HG02571 (cell line): ENCODE data around the gene TMEM158.

Experiments used
- ATAC-seq: cut with Tn5 transposase; IDR thresholded peaks from one replicate; pipeline ENCODE4 v1.9.1; 2021; ENCODE audit warnings: mild to moderate bottlenecking, moderate library complexity; ENCODE audit not compliant: unreplicated experiment

The TMEM158 gene

GRCh38 chr3:45205126-45205525 lies 21.0 kb downstream of the TMEM158 start:
- no peak for ATAC-seq

GRCh38 chr3:45204136-45204535 lies 22.0 kb downstream of the TMEM158 start:
- ATAC-seq, result no peak

GRCh38 chr3:45199837-45200648 lies 26.0 kb downstream of the TMEM158 start:
- ATAC-seq, result no peak

GRCh38 chr3:45198264-45199260 lies 27.5 kb downstream of the TMEM158 start:
- no peak for ATAC-seq

- ATAC-seq, result no peak
Observed at GRCh38 chr3:45194791-45195190, 31.3 kb downstream of the TMEM158 start.

GRCh38 chr3:45191924-45192417 lies 34.1 kb downstream of the TMEM158 start:
- ATAC-seq, result no peak

DNA sequence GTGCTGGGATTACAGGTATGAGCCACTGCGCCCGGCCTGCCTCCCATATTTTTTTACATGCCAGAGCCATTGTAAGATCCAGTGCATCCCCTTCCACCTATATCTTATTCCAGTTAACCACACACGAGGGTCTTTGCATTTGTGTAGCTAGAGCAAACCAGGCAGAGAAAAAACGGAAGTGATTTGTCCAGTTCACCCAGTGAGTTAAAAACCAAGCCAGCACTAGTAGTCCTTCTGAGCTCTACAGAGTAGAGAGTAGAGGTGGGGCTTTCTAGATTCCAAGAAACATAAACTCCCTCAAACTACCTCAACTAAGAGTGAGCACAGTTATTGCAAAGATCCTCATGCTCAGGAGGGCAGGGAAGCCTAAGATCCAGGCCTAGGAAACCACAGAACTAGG lies 34.7 kb downstream of the TMEM158 start:
- ATAC-seq, result no peak

- ATAC-seq, result no peak
Observed at GRCh38 chr3:45188719-45189659, 37.1 kb downstream of the TMEM158 start.

DNA sequence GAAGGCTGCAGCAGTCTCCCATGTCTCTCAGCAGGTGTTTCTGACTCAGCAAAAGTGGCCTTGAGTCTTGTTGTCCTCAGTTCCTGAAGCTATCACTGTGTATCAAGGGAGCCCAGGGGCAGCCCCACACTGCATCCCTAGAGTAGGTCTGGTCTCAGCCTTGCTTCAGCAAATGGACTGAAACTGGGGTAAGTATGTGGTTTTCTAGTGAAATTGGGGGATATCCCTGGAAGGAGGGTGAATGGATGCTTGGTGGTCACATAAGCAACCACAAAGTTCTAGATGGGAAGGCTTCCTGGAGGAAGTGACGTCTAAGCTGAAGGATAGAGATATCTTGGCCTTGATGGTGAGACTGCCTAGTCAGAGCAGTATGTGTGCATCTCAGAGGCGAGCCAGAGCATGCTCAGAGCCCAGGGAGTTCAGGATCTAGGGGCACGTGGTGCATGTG lies 38.4 kb downstream of the TMEM158 start:
- ATAC-seq, result no peak

- no peak for ATAC-seq
Observed at GRCh38 chr3:45186871-45187270, 39.2 kb downstream of the TMEM158 start.

DNA sequence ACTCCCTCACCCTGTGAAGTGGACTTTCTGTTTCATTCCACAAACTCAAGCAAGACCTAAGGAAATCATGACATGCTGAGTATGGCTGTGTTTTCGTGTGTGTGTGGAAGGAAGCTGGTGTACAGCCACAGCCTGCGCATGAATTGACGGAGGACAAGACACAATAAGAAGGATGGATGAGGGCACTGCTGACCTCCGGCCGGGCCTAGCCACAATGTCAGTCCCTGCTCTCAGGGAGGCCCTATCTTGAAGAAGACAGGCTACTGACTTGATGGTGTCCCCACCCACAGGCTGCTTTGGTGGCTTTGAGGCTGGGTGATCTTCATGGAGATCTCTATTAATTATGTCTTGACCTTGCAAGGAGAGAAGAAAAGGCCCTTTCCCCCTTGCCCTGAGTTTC lies 40.6 kb downstream of the TMEM158 start:
- no peak for ATAC-seq

- ATAC-seq, result no peak
Observed at GRCh38 chr3:45185052-45185451, 41.0 kb downstream of the TMEM158 start.

DNA sequence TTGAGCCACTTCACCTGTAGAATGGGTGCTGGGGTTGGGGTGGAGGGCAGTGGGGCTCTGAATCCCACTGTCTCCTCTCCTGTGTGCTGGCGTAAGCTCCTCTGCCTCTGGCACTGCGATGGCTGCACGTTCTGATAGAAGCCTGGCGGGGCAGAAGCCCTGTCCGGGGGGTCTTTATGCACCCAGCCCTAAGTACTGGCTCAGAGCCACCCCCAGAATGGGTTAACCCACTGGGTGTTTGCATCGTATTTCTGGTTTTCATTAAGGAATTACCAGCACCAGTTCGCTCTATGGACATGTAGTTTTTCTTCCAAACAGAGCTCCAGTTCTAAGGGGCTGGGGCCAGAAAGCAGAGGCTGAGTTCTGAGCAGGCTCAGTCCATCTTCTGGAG lies 42.2 kb downstream of the TMEM158 start:
- no peak for ATAC-seq

DNA sequence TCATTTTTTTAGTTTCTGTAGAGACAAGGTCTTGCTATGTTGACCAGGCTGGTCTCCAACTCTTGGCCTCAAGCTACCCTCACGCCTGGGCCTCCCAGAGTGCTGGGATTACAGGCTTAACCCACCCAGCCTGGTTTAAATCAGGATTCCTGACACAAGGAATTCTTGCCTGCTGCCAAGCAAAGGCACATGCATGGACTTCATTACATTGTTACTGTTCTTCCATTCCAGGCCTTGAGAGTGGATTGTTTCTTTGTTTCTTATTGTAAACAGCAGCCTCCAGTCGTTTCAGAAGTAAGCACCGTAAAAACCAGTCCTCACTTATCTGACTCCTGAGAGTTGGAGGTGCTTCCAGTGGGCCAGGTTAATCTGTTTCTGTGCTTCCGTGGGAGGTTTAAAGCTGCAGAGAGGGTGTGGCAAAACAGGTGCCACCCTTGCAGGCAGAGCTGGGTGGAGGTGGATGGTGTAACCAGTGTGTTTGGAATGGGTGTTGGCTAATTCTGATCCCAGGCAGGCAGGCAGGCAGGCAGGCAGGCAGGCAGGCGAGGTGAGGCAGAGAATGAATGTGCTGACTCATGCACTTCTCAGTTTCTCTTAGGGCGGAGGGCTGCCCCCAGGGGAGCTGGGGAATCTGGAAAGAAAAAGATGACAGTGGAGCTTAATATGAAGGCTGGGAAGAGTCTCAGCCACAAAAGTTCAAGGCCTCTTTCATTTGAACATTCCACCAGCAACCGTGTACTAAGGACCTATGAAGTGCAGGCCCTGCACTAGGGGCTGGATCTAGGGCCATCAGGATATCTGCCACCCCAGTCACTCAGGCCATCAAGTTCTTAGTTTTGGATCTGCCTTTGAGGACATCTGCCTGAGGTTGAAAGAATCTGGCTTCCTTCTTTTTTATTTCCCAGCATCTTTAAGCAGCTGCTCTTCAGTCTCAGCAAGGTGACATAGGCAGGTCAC lies 42.9 kb downstream of the TMEM158 start:
- no peak for ATAC-seq

DNA sequence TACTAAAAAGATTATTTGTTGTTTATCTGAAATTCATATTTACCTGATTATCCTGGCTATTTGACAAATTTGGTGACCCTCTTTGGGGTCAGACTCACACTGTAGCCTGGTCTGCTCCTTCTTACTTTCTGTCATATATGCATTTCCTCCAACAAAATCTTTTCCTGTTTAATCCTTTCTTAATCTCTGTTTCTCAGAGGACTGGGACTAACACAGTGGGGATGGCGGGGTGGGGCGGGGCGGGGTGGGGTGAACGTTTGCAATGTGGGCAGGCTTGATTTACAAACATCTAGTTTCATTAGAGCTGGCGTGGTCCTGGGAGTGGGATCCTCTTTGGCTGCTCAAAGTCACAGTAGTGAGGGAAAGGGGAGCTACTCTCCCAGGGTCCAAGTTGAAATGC lies 44.6 kb downstream of the TMEM158 start:
- ATAC-seq, result no peak

DNA sequence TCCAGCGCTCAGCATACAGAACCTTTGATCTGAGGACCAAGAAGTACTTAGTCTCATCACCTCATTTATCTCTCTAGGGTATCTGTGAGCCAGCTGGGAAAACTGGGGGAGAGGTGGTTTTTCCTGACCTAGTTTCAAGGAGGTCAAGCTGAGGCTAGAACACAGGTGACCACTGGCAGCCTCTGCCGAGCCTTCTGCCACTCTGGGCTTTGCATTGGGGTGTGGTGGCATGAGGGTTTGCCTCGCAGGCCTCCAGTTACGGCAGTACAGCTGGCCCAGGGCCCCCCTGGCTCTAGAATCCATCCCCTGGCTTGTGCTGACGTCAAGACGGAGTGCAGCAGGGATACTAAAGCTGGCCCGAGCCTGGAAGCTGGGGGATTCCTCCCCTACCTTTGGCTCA lies 45.2 kb downstream of the TMEM158 start:
- no peak for ATAC-seq

DNA sequence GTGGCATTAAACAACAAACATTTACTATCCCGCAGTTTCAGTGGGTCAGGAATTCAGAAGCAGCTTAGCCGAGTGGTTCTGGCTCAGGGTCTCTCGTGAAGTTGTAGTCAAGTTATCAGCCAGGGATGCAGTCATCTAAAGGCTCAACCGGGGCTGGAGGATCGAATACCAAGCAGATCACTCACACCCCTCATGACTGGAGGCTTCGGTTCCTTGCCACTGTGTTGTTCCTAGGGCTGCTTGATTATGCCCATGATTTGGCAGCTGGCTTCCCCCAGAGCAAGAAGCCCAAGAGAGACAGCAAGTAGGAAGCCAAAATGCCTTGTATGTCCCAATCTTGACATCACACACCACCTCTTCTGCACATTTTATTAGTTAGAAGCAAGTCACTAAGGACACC lies 46.0 kb downstream of the TMEM158 start:
- ATAC-seq, result no peak

DNA sequence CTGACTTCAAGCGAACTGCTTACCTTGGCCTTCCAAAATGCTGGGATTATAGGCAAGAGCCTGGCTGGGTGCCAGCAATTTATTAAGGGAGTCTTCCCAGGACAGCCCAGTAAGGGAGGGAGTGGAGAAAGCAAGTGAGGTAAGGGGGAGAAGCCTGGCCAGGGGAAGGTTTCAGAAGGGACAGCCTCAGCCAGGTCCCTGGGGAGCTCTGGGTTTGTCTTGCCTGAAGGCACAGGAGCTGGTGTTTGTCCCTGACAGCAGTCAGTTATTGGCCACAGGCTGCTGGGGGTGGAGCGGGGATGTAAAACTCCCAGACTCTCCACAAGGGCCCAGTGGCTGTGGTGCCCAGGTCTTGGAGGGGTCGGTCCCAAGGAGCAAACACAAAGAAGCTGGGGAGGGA lies 46.9 kb downstream of the TMEM158 start:
- ATAC-seq, result no peak
